Lung (tissue), 12 donors: ENCODE data around the gene CNGB1. TPM values are rescaled to one million over a fixed set of nuclear protein-coding genes. Genes with fewer than 3 reads are reported as not detected.
A peak's percentile ranks its signal among the peaks of the same experiment; 100 is the strongest.

Experiments
- ATAC-seq: fragments of 200-7000 bp; cut with Tn5 transposase; one replicate; pipeline ENCODE4 v1.9.1; 2020; ENCODE audit warnings: moderate number of reproducible peaks; ENCODE audit not compliant: insufficient read depth, low FRiP score
- DNase-seq, 3 donors: peaks; one replicate each; pipeline ENCODE4 v3.0.0-alpha.2; 2013 to 2017
- H3K27ac ChIP-seq, 2 donors: one replicate each; pipeline ENCODE4 v1.5.1; 2013; ENCODE audit warnings: mild to moderate bottlenecking in 2 of 2, moderate library complexity in 2 of 2, control low read depth in 1 of 2, inconsistent platforms in 1 of 2, low read depth in 1 of 2, low read length in 1 of 2
- H3K27me3 ChIP-seq, 3 donors: one replicate each; pipeline ENCODE4 v1.5.1; 2013; ENCODE audit warnings: low read length in 2 of 3; ENCODE audit not compliant: control insufficient read depth in 3 of 3, insufficient read depth in 3 of 3
- H3K36me3 ChIP-seq, 4 donors: one replicate each; pipeline ENCODE4 v1.5.1; 2013; ENCODE audit warnings: low read length in 4 of 4, mild to moderate bottlenecking in 1 of 4, moderate library complexity in 1 of 4; ENCODE audit not compliant: control insufficient read depth in 4 of 4, insufficient read depth in 4 of 4
- H3K4me1 ChIP-seq, 5 donors: one replicate each; pipeline ENCODE4 v1.5.1; 2013; ENCODE audit warnings: low read length in 5 of 5, mild to moderate bottlenecking in 2 of 5, moderate library complexity in 1 of 5; ENCODE audit not compliant: control insufficient read depth in 5 of 5, insufficient read depth in 5 of 5
- H3K4me3 ChIP-seq: one replicate; pipeline ENCODE4 v1.5.1; 2013; ENCODE audit warnings: mild to moderate bottlenecking, control low read depth, moderate library complexity
- H3K9ac ChIP-seq, 2 donors: one replicate each; pipeline ENCODE4 v1.5.1; 2013; ENCODE audit warnings: low read length in 2 of 2, control low read depth in 1 of 2; ENCODE audit not compliant: insufficient read depth in 1 of 2
- H3K9me3 ChIP-seq, 4 donors: one replicate each; pipeline ENCODE4 v1.5.1; 2013; ENCODE audit warnings: low read length in 3 of 4, mild to moderate bottlenecking in 1 of 4, moderate library complexity in 1 of 4; ENCODE audit not compliant: control insufficient read depth in 4 of 4, insufficient read depth in 3 of 4
- CTCF ChIP-seq: IDR thresholded peaks from 2 replicates; pipeline ENCODE4 v1.5.1; 2012; ENCODE audit warnings: mild to moderate bottlenecking; ENCODE audit errors: control extremely low read depth, extremely low read depth
- WGBS, 2 donors: extraction: QIAGEN DNeasy Blood & Tissue Kit; methylation state at CpG; one replicate each; pipeline ENCODE4 v1.1.7; 2013; 5-methylcytosine and 5-hydroxymethylcytosine counted together
- polyA plus RNA-seq, 2 donors: library from polyadenylated mRNA; stranded (reverse); fragments of 200-250 nt; gene quantifications; one replicate each; pipeline ENCODE4 v1.2.1, GENCODE V29; 2013
- total RNA-seq, 2 donors: library from RNA; depleted of rRNA in 1 of 2; stranded (reverse); fragments of >200 nt in 1 of 2; gene quantifications; one replicate each; pipeline ENCODE4 v1.2.1, GENCODE V29; 2014 to 2021
- donor health status: control.
- donor health status: control.
- donor health status: Bipolar disorder and iron deficiency.
- donor health status: healthy.
- donor health status: DM: yes; HTN: yes; CAD: no.

The CNGB1 gene
- total and polyA plus RNA-seq, 4 donors = 0.14 to 0.43 (median 0.19) TPM

GRCh38 chr16:57892041-57892440 is 78.9 kb downstream of the CNGB1 start:
- no peak overlapping the region for H3K4me3 ChIP-seq
- TF ChIP-seq CTCF = no peak
- H3K36me3 ChIP-seq = no peaks in the 10 kb centered on the region
- peaks cover 0 to 25% (median 8%) of the 10 kb centered on the region in 3 donors for H3K27me3 ChIP-seq
- DNase-seq = no peak
- H3K4me1 ChIP-seq = peaks cover 0 to 15% (median 4%) of the 10 kb centered on the region in 5 donors
- 63 to 74% methylated on average over 8 of the region's 8 CpGs for WGBS, 2 donors
- ATAC-seq = no peak
- no peak overlapping the region for H3K9ac ChIP-seq
- H3K9me3 ChIP-seq = no peaks in the 10 kb centered on the region
- peak overlapping the region in 1 of 2 donors; percentile 48 for H3K27ac ChIP-seq

DNA sequence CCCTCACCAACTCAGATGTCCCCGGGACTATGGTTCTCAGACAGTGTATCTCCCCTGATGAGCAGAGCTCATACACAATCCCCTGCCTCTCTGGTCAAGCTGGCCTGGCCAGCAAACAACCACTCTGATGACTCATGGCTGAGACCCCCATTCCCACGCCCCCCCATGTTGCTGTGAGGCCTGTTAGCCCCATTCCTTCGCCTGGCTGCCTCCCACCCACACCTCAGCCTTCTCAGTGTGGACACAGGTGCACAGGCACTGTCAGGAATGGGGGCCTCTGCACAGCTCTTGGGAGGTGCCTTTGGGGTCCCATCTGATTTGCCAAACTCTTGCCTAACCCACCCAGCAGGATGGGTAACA is 80.2 kb downstream of the CNGB1 start:
- 78 to 90% methylated on average over 3 of the region's 3 CpGs for WGBS, 2 donors
- Histone ChIP-seq H3K9ac (no peak overlapping the region), H3K4me3 (no peak overlapping the region), H3K27me3 (peaks cover 0 to 22% (median 12%) of the 10 kb centered on the region in 3 donors), H3K36me3 (no peaks in the 10 kb centered on the region), H3K27ac (no peak overlapping the region), H3K9me3 (no peaks in the 10 kb centered on the region), H3K4me1 (peaks cover 0 to 15% (median 4%) of the 10 kb centered on the region in 5 donors)
- ATAC-seq (no peak), DNase-seq (no peak)
- TF ChIP-seq CTCF = no peak

DNA sequence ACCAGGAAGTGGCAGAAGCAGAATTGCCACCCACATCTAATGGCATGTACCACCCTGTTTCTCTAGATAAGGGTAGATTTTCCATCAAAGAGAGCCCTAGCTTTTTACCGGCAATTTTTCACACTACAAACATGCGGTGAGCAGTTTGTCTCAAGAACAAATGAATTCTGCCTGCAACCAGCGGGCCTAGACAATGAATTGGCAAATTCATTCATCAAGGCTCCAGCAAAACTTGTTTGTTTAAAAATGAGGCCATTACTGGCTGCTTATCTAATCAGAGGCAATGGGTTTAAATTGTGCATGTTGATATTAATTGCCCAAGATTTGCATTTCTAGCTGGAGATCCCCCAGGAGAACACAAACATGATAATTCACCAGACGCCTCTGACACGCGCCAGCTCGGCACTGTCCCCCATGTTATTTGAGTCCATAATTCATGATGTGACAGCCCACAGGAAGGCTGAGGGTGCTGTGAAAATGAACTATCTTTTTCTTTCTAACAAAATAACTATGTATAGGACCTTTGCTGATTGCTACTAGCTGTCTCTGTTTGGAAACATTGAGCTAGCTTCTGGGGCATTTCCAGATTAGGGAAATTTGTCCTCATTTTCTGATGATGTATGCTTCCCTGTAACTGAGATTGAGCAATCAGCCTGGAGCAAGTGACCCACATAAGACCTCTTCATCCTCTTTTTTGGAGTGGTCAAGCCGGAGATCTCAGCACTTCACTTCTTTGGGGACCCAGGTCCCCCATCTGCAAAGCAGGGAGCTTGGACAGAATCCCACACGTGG is 80.8 kb downstream of the CNGB1 start:
- WGBS, 2 donors = 51 to 62% methylated on average over 9 of the region's 9 CpGs
- H3K9ac ChIP-seq = no peak overlapping the region
- peak; percentile 42 to 87 (median 65) for DNase-seq
- H3K4me1 ChIP-seq = peaks cover 0 to 15% (median 4%) of the 10 kb centered on the region in 5 donors
- no peaks in the 10 kb centered on the region for H3K9me3 ChIP-seq
- no peak overlapping the region for H3K4me3 ChIP-seq
- peak; percentile 15 for ATAC-seq
- no peak for TF ChIP-seq CTCF
- peaks cover 0 to 24% (median 13%) of the 10 kb centered on the region in 3 donors for H3K27me3 ChIP-seq
- H3K36me3 ChIP-seq = no peaks in the 10 kb centered on the region
- H3K27ac ChIP-seq = peak overlapping the region in 1 of 2 donors; percentile 32

- 80 to 83% methylated on average over 4 of the region's 4 CpGs for WGBS, 2 donors
These were observed 81.4 kb downstream of the CNGB1 start for GRCh38 chr16:57889522-57889921.

More at GRCh38 chr16:57889522-57889921, 81.4 kb downstream of the CNGB1 start:
- peak overlapping the region in 1 of 2 donors; percentile 32 for H3K27ac ChIP-seq
- peaks cover 0 to 29% (median 19%) of the 10 kb centered on the region in 3 donors for H3K27me3 ChIP-seq
- H3K9me3 ChIP-seq = no peaks in the 10 kb centered on the region
- no peak overlapping the region for H3K4me3 ChIP-seq
- H3K36me3 ChIP-seq = no peaks in the 10 kb centered on the region
- ATAC-seq = no peak
- no peak for TF ChIP-seq CTCF
- no peak for DNase-seq
- no peak overlapping the region for H3K9ac ChIP-seq
- H3K4me1 ChIP-seq = peaks cover 0 to 14% (median 4%) of the 10 kb centered on the region in 5 donors
